GM21528 (cell line): ENCODE results near the gene OMG.
"Not testable (repeated sequence)": the region's sequence is repeated elsewhere in the genome, so short reads cannot be mapped to it uniquely, and the experiment has no call there.

ENCODE experiments used
- ATAC-seq: cut with Tn5 transposase; IDR thresholded peaks from one replicate; pipeline ENCODE4 v1.9.1; 2021; ENCODE audit warnings: mild to moderate bottlenecking, moderate library complexity; ENCODE audit not compliant: unreplicated experiment, low FRiP score

Gene OMG

DNA sequence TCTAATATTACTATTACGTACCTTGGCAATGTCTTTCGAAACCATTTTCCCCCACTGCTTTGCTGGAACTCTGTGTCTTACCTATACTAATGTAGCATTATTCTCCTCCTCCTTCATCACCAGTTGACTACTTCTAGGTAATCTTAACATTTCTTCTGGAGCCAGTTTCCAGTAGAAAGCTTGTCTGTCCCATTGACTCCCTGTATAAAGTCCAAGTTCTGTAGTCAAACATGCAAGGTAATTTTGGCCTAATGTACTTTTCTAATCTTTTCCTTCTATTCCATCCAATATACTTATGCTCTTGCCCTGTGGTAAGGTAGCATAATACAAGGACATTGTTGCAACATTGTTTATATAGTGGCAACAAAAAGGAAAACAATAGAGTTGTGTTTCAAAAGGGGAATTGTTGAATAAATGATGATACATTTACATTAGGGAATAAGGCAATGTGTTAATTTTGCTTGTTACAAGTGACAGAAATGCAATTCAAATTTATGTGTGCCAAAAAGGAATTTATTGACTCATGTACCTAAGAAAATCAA is 27.9 kb downstream of the OMG start:
- ATAC-seq = no peak

DNA sequence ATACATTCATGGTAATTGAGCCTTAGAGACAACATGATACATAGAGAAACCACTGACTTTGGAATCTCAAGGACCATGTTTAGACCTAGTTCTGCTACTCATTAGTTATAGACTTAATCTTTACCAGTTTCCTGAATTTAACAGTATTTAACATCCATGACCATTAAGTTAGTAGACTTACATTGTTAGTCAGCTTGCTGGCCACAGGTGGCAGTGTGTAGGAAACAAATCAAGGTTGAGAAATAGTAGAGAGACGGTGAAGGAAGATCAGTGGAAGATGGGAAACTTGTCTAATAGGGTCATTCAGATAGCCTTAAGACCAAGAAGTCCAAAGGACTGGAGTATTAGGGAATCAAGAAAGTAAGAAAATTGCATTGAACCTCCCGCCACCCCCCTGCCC is 31.0 kb downstream of the OMG start:
- no peak for ATAC-seq

DNA sequence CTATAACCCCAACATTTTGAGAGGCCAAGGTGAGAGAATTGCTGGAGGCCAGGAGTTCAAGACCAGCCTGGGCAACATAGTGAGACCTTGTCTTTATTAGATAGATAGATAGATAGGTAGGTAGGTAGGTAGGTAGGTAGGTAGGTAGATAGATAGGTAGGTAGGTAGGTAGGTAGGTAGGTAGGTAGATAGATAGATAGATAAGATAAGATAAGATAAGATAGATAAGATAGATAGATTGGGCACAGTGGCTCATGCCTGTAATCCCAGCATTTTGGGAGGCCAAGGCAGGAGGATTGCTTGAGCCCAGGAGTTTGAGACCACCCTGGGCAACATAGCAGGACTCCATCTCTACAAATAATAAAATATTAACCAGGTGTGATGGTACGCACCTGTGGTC is 34.1 kb downstream of the OMG start:
- ATAC-seq = not testable (repeated sequence)

GRCh38 chr17:31261601-31262000 is 35.4 kb downstream of the OMG start:
- no peak for ATAC-seq

DNA sequence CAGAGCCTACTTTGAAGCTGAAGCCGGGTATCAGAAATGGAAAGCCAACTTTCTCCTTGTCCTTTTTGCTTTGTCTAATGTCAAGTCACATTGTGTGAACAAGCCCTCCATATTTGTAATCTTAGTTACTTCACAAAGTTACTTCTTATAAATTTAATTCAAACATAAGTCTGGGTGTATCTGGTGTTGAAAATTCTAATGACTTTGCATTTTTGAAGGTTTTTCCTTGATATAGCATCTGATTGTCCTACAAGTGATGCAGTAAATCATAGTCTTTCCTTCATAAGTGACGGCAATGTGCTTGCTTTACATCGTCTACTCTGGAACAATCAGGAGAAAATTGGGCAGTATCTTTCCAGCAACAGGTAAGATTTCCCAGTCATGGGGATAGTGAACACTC is 36.9 kb downstream of the OMG start:
- no peak for ATAC-seq

DNA sequence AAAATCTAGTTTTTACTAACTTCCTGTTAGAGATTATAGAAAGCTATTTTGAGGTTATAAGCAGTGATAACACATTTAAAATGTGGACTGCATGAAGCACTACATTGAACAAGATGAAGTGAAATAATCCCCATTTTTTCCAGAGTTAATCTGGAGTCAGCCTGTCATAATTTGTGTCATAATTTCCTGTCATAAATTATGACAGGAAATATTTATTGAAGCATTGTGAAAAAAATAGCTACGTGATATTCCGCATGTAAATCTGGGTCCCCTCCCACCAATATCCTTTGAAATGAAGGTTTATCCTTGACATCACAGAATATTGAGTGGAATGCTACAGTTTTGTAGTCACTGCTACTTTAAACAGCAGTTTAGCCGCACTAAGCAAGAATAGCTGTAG is 40.1 kb downstream of the OMG start:
- ATAC-seq = no peak

DNA sequence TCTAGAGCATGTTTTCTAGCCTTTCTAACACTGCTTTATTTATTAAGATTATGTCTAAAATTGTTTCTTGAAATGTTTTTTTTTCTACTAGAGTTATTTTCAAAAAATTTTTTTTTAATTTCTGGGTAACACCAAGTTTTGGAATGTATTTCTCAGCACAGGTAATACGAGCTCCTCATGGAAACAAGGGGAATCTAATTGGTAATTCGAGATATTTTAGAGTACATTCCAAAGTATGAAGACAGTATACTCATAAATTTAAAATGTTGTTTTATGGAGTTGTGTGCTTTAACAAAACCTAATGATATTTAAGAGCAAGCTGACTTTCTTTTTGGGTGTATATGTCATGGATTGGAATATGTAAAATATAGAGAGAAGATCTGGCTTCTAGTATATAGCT is 42.4 kb downstream of the OMG start:
- no peak for ATAC-seq

GRCh38 chr17:31252741-31253140 is 44.3 kb downstream of the OMG start:
- no peak for ATAC-seq

DNA sequence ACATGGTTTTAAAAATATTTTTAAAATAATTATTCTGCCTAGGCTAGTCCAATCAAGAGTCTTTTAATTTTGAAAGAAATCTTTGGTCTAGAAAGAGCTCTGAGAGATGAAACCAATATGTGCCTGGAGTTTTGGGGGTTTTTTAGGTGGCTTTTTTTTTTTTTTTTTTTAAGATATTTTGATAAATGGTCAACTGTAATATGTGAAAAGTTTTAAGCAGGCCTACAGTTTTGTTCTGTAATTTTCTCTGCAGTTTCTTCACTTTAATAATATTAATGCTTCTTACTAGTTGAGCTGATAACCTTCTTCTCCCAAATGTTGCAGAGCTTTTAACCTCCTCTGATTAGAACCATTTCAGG is 45.1 kb downstream of the OMG start:
- ATAC-seq = no peak

DNA sequence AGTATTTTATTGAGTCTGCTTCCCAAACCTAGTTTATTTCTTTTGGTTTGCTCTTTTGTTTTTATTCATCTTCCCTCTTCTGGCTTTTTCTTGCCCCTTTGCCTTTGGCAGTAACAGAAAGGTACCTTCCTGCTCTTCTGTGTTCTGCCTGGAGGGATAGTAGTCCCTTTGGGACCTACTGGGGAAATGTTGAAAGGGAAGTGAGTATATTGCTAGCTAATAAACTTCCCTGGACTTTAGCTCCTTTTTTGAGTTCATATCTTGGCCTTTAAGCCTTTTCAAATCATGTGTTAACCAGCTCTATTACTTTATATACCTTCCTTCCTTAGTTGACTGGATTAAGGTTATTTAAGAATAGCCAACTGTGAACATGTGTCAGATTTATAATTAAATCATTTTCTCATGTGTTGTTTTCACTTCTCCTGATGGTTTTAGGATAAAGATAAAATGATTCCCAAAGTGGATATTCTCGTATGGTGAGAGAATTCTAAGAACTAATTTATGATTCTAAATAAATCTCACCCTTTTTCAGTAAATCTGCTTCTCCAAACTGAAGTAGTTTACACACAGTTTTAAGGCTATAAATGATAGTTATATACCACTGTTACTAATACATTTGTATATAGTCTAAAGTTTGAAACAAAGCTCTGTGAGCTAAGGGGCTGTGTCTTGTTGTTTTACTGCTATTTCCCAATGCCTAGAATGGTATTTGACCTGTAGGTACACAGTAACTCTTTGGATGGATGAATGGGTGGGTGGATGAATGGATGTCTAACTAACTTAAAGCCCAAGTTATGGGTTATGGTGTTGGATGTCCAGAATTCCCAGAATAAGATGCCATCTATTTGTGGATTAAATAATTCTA is 45.7 kb downstream of the OMG start:
- ATAC-seq = no peak

GRCh38 chr17:31250229-31250628 is 46.8 kb downstream of the OMG start:
- no peak for ATAC-seq

DNA sequence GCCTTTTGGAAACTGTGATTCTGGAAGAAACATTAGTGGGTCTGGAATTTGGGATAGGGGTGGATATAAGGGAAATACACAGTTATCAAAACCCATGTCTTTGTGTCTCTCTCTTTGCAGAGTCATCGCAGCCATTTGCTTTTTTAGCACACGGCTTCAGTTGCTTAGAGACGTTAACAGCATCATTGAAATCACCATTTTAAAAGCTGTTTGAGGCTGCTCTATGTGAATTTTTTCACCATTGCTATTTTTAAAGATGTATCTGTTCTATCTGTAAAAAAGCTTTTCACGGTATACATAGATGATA is 47.3 kb downstream of the OMG start:
- no peak for ATAC-seq

DNA sequence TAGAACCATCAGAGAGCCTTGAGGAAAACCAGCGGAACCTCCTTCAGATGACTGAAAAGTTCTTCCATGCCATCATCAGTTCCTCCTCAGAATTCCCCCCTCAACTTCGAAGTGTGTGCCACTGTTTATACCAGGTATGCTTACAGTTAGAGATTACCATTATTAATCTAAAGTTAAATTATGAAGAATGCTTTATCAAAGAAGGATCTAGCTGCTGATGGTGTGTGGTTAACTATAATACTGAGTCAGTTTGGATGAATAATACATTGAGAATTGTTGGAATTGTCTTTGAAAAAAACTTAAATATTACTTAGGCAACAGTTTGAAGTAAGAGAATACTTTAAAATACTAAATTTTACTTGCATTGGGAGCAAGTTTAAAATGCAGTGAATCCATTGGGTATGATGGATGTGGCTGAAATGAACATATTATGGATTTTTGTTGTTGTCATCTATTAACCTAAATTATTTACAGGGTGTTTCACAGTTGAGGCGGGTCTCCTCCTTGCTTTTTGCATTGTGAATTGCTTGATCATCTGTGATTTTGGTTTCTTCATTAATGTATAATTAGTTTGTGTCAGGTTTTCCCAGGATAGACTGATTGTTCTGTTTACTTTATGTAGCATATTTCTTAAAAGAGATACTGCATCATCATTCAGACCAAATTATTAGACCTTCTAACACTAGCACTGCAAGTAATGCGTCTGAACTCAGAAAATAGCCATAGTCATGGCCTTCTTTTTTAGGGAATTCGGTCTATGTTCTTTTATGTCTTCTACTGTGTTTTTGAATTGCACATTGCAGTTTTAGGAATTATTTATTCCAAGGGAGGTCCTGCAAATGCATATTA is 47.8 kb downstream of the OMG start:
- no peak for ATAC-seq
